ENCODE data around the gene TECPR2. TPM values are rescaled to one million over a fixed set of nuclear protein-coding genes. Genes with fewer than 3 reads are reported as not detected.

Gene TECPR2
- total RNA-seq, 1 experiment from 2014 or later = 21.3 TPM

DNA sequence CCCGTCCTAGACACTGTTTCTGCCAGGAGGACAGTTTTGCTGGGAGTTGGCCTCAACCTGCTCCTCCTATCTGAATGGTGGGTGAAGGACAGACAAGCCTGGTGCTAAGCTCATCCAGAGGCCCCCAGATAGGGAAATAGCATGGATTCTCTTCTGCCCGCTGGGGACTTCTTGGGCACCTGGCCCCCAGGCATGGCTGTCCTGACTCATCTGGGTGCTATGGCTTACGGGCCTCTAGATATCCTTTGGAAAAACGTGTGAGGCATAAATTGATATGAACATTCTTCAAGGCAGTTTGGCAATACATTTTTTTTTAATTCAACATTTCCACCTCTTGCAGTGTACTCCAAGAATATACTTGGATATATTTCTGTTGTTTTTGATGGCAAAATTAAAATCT is 8.6 kb downstream of the TECPR2 start:
- no peak for TF ChIP-seq NR1H2 (CRISPR knock-in tag; IDR thresholded peaks at IDR 0.05)
- TF ChIP-seq ELF4 (CRISPR knock-in tag; IDR thresholded peaks at IDR 0.05; ENCODE audit: low read depth) = no peak
- TF ChIP-seq, protein P1, sequence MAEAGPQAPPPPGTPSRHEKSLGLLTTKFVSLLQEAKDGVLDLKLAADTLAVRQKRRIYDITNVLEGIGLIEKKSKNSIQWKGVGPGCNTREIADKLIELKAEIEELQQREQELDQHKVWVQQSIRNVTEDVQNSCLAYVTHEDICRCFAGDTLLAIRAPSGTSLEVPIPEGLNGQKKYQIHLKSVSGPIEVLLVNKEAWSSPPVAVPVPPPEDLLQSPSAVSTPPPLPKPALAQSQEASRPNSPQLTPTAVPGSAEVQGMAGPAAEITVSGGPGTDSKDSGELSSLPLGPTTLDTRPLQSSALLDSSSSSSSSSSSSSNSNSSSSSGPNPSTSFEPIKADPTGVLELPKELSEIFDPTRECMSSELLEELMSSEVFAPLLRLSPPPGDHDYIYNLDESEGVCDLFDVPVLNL (CRISPR knock-in tag; IDR thresholded peaks at IDR 0.05; ENCODE audit: borderline replicate concordance, low read depth) = no peak
- TF ChIP-seq, protein P2, sequence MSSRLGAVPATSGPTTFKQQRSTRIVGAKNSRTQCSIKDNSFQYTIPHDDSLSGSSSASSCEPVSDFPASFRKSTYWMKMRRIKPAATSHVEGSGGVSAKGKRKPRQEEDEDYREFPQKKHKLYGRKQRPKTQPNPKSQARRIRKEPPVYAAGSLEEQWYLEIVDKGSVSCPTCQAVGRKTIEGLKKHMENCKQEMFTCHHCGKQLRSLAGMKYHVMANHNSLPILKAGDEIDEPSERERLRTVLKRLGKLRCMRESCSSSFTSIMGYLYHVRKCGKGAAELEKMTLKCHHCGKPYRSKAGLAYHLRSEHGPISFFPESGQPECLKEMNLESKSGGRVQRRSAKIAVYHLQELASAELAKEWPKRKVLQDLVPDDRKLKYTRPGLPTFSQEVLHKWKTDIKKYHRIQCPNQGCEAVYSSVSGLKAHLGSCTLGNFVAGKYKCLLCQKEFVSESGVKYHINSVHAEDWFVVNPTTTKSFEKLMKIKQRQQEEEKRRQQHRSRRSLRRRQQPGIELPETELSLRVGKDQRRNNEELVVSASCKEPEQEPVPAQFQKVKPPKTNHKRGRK (CRISPR knock-in tag; IDR thresholded peaks at IDR 0.05; ENCODE audit: borderline replicate concordance) = no peak
- no peak for TF ChIP-seq KAT7 (CRISPR knock-in tag; IDR thresholded peaks at IDR 0.05; ENCODE audit: borderline replicate concordance)
- TF ChIP-seq, protein P3, sequence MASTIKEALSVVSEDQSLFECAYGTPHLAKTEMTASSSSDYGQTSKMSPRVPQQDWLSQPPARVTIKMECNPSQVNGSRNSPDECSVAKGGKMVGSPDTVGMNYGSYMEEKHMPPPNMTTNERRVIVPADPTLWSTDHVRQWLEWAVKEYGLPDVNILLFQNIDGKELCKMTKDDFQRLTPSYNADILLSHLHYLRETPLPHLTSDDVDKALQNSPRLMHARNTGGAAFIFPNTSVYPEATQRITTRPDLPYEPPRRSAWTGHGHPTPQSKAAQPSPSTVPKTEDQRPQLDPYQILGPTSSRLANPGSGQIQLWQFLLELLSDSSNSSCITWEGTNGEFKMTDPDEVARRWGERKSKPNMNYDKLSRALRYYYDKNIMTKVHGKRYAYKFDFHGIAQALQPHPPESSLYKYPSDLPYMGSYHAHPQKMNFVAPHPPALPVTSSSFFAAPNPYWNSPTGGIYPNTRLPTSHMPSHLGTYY (CRISPR knock-in tag; IDR thresholded peaks at IDR 0.05) = no peak
- TF ChIP-seq, protein P4, sequence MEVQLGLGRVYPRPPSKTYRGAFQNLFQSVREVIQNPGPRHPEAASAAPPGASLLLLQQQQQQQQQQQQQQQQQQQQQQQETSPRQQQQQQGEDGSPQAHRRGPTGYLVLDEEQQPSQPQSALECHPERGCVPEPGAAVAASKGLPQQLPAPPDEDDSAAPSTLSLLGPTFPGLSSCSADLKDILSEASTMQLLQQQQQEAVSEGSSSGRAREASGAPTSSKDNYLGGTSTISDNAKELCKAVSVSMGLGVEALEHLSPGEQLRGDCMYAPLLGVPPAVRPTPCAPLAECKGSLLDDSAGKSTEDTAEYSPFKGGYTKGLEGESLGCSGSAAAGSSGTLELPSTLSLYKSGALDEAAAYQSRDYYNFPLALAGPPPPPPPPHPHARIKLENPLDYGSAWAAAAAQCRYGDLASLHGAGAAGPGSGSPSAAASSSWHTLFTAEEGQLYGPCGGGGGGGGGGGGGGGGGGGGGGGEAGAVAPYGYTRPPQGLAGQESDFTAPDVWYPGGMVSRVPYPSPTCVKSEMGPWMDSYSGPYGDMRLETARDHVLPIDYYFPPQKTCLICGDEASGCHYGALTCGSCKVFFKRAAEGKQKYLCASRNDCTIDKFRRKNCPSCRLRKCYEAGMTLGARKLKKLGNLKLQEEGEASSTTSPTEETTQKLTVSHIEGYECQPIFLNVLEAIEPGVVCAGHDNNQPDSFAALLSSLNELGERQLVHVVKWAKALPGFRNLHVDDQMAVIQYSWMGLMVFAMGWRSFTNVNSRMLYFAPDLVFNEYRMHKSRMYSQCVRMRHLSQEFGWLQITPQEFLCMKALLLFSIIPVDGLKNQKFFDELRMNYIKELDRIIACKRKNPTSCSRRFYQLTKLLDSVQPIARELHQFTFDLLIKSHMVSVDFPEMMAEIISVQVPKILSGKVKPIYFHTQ (CRISPR knock-in tag; IDR thresholded peaks at IDR 0.05) = no peak
- TF ChIP-seq, protein P5, sequence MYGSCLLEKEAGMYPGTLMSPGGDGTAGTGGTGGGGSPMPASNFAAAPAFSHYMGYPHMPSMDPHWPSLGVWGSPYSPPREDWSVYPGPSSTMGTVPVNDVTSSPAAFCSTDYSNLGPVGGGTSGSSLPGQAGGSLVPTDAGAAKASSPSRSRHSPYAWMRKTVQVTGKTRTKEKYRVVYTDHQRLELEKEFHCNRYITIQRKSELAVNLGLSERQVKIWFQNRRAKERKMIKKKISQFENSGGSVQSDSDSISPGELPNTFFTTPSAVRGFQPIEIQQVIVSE (CRISPR knock-in tag; IDR thresholded peaks at IDR 0.05; ENCODE audit: borderline replicate concordance) = no peak
- no peak for TF ChIP-seq FOXK1 (CRISPR knock-in tag; IDR thresholded peaks at IDR 0.05)
- no peak for TF ChIP-seq JAZF1 (CRISPR knock-in tag; IDR thresholded peaks at IDR 0.05)
- no peak for TF ChIP-seq SP1 (CRISPR knock-in tag; conservative IDR thresholded peaks at IDR 0.05)
- TF ChIP-seq TP53 (CRISPR knock-in tag; IDR thresholded peaks at IDR 0.05) = no peak
- TF ChIP-seq NR3C1 (CRISPR knock-in tag; conservative IDR thresholded peaks at IDR 0.05; ENCODE audit: low read depth) = no peak
- TF ChIP-seq, protein P6, sequence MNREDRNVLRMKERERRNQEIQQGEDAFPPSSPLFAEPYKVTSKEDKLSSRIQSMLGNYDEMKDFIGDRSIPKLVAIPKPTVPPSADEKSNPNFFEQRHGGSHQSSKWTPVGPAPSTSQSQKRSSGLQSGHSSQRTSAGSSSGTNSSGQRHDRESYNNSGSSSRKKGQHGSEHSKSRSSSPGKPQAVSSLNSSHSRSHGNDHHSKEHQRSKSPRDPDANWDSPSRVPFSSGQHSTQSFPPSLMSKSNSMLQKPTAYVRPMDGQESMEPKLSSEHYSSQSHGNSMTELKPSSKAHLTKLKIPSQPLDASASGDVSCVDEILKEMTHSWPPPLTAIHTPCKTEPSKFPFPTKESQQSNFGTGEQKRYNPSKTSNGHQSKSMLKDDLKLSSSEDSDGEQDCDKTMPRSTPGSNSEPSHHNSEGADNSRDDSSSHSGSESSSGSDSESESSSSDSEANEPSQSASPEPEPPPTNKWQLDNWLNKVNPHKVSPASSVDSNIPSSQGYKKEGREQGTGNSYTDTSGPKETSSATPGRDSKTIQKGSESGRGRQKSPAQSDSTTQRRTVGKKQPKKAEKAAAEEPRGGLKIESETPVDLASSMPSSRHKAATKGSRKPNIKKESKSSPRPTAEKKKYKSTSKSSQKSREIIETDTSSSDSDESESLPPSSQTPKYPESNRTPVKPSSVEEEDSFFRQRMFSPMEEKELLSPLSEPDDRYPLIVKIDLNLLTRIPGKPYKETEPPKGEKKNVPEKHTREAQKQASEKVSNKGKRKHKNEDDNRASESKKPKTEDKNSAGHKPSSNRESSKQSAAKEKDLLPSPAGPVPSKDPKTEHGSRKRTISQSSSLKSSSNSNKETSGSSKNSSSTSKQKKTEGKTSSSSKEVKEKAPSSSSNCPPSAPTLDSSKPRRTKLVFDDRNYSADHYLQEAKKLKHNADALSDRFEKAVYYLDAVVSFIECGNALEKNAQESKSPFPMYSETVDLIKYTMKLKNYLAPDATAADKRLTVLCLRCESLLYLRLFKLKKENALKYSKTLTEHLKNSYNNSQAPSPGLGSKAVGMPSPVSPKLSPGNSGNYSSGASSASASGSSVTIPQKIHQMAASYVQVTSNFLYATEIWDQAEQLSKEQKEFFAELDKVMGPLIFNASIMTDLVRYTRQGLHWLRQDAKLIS (CRISPR knock-in tag; IDR thresholded peaks at IDR 0.05; ENCODE audit: borderline replicate concordance) = no peak
- TF ChIP-seq, protein P7, sequence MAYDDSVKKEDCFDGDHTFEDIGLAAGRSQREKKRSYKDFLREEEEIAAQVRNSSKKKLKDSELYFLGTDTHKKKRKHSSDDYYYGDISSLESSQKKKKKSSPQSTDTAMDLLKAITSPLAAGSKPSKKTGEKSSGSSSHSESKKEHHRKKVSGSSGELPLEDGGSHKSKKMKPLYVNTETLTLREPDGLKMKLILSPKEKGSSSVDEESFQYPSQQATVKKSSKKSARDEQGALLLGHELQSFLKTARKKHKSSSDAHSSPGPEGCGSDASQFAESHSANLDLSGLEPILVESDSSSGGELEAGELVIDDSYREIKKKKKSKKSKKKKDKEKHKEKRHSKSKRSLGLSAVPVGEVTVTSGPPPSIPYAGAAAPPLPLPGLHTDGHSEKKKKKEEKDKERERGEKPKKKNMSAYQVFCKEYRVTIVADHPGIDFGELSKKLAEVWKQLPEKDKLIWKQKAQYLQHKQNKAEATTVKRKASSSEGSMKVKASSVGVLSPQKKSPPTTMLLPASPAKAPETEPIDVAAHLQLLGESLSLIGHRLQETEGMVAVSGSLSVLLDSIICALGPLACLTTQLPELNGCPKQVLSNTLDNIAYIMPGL (CRISPR knock-in tag; IDR thresholded peaks at IDR 0.05) = no peak
- TF ChIP-seq GABPB1 (CRISPR knock-in tag; IDR thresholded peaks at IDR 0.05) = no peak
- TF ChIP-seq TEAD4 (CRISPR knock-in tag; IDR thresholded peaks at IDR 0.05) = no peak
- TF ChIP-seq, protein P8, sequence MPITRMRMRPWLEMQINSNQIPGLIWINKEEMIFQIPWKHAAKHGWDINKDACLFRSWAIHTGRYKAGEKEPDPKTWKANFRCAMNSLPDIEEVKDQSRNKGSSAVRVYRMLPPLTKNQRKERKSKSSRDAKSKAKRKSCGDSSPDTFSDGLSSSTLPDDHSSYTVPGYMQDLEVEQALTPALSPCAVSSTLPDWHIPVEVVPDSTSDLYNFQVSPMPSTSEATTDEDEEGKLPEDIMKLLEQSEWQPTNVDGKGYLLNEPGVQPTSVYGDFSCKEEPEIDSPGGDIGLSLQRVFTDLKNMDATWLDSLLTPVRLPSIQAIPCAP (CRISPR knock-in tag; IDR thresholded peaks at IDR 0.05) = no peak
- Mint-ChIP-seq H3K27ac (no peak overlapping the region), H3K4me3 (no peak overlapping the region), H3K36me3 (no peaks in the 10 kb centered on the region), H3K4me1 (no peaks in the 10 kb centered on the region), H3K27me3 (ENCODE audit: low read depth) (no peaks in the 10 kb centered on the region; the same call in 1 of the 2 replicates), H3K9me3 (no peaks in the 10 kb centered on the region)
- no peak for DNase-seq (ENCODE audit: low spot score)
- ATAC-seq = no peak
- POLR2A ChIA-PET = no interaction called here
- CTCF ChIA-PET = no interaction called here
